HG03439 (cell line): ENCODE results near the gene PRODH.
"Not testable (repeated sequence)": the region's sequence is repeated elsewhere in the genome, so short reads cannot be mapped to it uniquely, and the experiment has no call there.

ENCODE experiments used
- ATAC-seq: cut with Tn5 transposase; IDR thresholded peaks from one replicate; pipeline ENCODE4 v1.9.1; 2021; ENCODE audit warnings: mild to moderate bottlenecking, moderate library complexity; ENCODE audit not compliant: unreplicated experiment

The PRODH gene

GRCh38 chr22:18935889-18936529 lies at the start of gene PRODH:
PRODH (minus strand) TSS chr22:18936293; CDS start chr22:18936287, 6 bp downstream.
- ATAC-seq, result no peak

- ATAC-seq, result no peak
Measured at GRCh38 chr22:18985780-18986179, 49.7 kb upstream of the PRODH start.

- no peak for ATAC-seq
Measured at GRCh38 chr22:18984564-18984963, 48.5 kb upstream of the PRODH start.

- ATAC-seq, result no peak
Measured at GRCh38 chr22:18983120-18983651, 47.1 kb upstream of the PRODH start.

- ATAC-seq, result no peak
Measured at GRCh38 chr22:18980829-18981228, 44.7 kb upstream of the PRODH start.

GRCh38 chr22:18979957-18980356 lies 43.9 kb upstream of the PRODH start:
- ATAC-seq, result no peak

GRCh38 chr22:18978506-18978905 lies 42.4 kb upstream of the PRODH start:
- no peak for ATAC-seq

GRCh38 chr22:18977824-18978425 lies 41.8 kb upstream of the PRODH start:
- no peak for ATAC-seq

GRCh38 chr22:18976197-18976751 lies 40.2 kb upstream of the PRODH start:
- no peak for ATAC-seq

GRCh38 chr22:18975434-18976196 lies 39.5 kb upstream of the PRODH start:
- no peak for ATAC-seq

GRCh38 chr22:18974477-18975180 lies 38.5 kb upstream of the PRODH start:
- no peak for ATAC-seq

GRCh38 chr22:18973264-18974031 lies 37.4 kb upstream of the PRODH start:
- no peak for ATAC-seq

- ATAC-seq, result not testable (repeated sequence)
Measured at GRCh38 chr22:18972591-18972990, 36.5 kb upstream of the PRODH start.

GRCh38 chr22:18972029-18972428 lies 35.9 kb upstream of the PRODH start:
- not testable (repeated sequence) for ATAC-seq

GRCh38 chr22:18971321-18971751 lies 35.2 kb upstream of the PRODH start:
- no peak for ATAC-seq

GRCh38 chr22:18970948-18971315 lies 34.8 kb upstream of the PRODH start:
- no peak for ATAC-seq

- ATAC-seq, result no peak
Measured at GRCh38 chr22:18970176-18970947, 34.3 kb upstream of the PRODH start.

GRCh38 chr22:18969158-18969942 lies 33.3 kb upstream of the PRODH start:
- not testable (repeated sequence) for ATAC-seq
